ENCODE data around the gene CTSD. TPM values are rescaled to one million over a fixed set of nuclear protein-coding genes. Genes with fewer than 3 reads are reported as not detected.

Gene CTSD
- total and polyA plus RNA-seq, 2 of the 8 experiments (the other 6 are each of a cell fraction or from before 2014, with no cell fraction given) = 169 to 173 TPM

DNA sequence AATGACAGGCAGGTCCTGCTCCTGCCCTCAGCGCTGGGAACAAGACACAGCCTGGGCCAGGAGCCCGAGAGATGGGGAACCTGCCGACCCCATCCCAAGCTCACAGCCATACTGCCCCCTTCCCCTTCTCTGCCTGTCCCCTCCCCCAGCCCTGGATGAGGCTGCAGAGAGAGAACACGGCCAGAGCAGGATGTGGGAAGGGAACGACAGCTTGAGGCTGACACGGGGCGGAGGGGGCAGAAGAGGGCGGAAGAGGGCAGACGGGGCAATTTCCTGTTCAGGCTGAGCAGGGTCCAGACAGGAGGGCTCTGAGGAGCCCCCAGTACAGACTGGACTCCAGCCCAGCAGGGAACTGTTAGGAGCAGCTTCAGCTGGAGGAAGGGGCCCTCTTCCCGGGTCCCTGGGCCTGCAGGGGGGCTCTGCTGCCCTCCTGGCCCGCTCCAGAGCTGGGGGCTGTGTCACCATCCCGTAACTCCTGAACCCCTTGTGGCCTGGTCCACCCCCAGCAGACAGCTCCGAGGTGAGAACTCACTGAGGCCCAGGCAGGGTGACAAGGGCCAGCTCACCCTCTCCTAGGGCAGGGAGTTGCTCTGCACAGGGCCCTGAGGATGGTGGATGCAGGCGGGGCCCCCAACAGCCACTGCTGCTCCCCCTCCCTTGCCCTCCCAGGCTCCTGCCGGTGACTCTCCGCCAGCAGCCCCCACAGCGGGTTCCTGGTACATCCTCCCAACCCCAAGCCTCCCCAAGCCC is 5.7 kb downstream of the CTSD start:
- Histone ChIP-seq H3K56ac (replicated peaks; ENCODE audit: insufficient read length, low read depth, low read length) (no peak overlapping the region), H2BK12ac (ENCODE audit: low read depth, low read length) (no peak overlapping the region), H3K27me3 (replicated peaks in 1 of 4; ENCODE audit: control insufficient read depth in 3 of 4, extremely low read depth in 1 of 4, insufficient read depth in 3 of 4, low read length in 3 of 4) (no peaks in the 10 kb centered on the region), H2AK5ac (ENCODE audit: low read depth, low read length) (no peak overlapping the region), H3K9me3 (ENCODE audit: insufficient read depth in 2 of 2, low read depth in 1 of 2, low read length in 1 of 2) (no peaks in the 10 kb centered on the region), H2BK5ac (ENCODE audit: low read depth, low read length) (no peak overlapping the region), H4K91ac (replicated peaks; ENCODE audit: insufficient read length, low read length) (no peak overlapping the region), H4K20me1 (replicated peaks in 1 of 2; ENCODE audit: control insufficient read depth in 1 of 2, insufficient read depth in 2 of 2, low read length in 2 of 2) (peaks cover 4 to 14% of the 10 kb centered on the region in 2 experiments), H3K23ac (ENCODE audit: insufficient read length) (no peak overlapping the region), H2AFZ (ENCODE audit: low read length) (no peak overlapping the region), H3K79me1 (ENCODE audit: low read depth, low read length) (0 out of 2 replicates have a peak, but pooled peaks cover 2% of the 10 kb centered on the region), H2BK120ac (replicated peaks; ENCODE audit: low read depth, low read length) (no peak overlapping the region), H3K18ac (ENCODE audit: extremely low read depth, low read length) (no peak overlapping the region), H4K5ac (ENCODE audit: insufficient read length, low read depth, low read length) (no peak overlapping the region), H3K4ac (replicated peaks; ENCODE audit: insufficient read length, low read depth, low read length) (no peak overlapping the region), H3K23me2 (ENCODE audit: low read depth, low read length) (no peaks in the 10 kb centered on the region; the same call in 1 of the 2 replicates), H2BK20ac (ENCODE audit: low read length) (no peak overlapping the region), H3K4me1 (replicated peaks in 1 of 4; ENCODE audit: control insufficient read depth in 3 of 4, insufficient read depth in 4 of 4, low read length in 3 of 4) (peaks cover 0 to 8% (median 3%) of the 10 kb centered on the region in 4 experiments; a peak in 5 of 7 replicates), H3K27ac (ENCODE audit: low read depth, low read length) (no peak overlapping the region), H3K79me2 (ENCODE audit: control insufficient read depth in 1 of 2, insufficient read depth in 2 of 2, low read length in 2 of 2) (peaks cover 0 to 8% of the 10 kb centered on the region in 2 experiments; a peak in 2 of 4 replicates), H3K36me3 (ENCODE audit: control insufficient read depth in 2 of 4, insufficient read depth in 4 of 4, low read length in 3 of 4) (peaks cover 0 to 30% (median 6%) of the 10 kb centered on the region in 4 experiments; a peak in 5 of 8 replicates), H2BK15ac (ENCODE audit: low read length) (no peak overlapping the region), H3K4me3 (ENCODE audit: extremely low read depth in 1 of 4, insufficient read depth in 2 of 4, low read depth in 3 of 4, low read length in 4 of 4) (no peak overlapping the region), H3K14ac (ENCODE audit: insufficient read length) (no peak overlapping the region), H3K4me2 (ENCODE audit: insufficient read depth in 1 of 2, low read depth in 2 of 2, low read length in 2 of 2) (no peak overlapping the region), H4K8ac (ENCODE audit: extremely low read depth, insufficient read depth, low read length) (no peak overlapping the region), H3K9ac (replicated peaks in 1 of 4; ENCODE audit: extremely low read depth in 1 of 4, low read depth in 3 of 4, low read length in 3 of 4) (no peak overlapping the region)
- FAIRE-seq = no peak
- DNase-seq (ENCODE audit: low read depth in 1 of 2, low spot score in 2 of 2) = no peak
- 92% methylated on average over 10 of the region's 17 CpGs; no CpG with 5 or more reads in 1 of the 2 experiments for WGBS, 2 experiments (ENCODE audit: extremely low coverage in 1 of 2, insufficient coverage in 1 of 2, insufficient read length in 1 of 2, insufficient replicate concordance in 2 of 2, low coverage in 1 of 2, low lambda C conversion rate in 2 of 2, missing lambda C conversion rate in 1 of 2)
- CTCF ChIA-PET (ENCODE audit: partially characterized antibody) = interaction anchor here (0.6 to 1.6 kb wide), 8 partner anchors 8 to 118 kb away, joined by 3 to 6 read pairs (median 3); no protein-coding TSS in a partner anchor
- POLR2A ChIA-PET (ENCODE audit: partially characterized antibody) = interaction anchor here (1.2 to 2.5 kb wide), 3 partner anchors 8 to 13 kb away, joined by 3 to 8 read pairs (median 4); no protein-coding TSS in a partner anchor
- TF ChIP-seq EGR1 (IDR thresholded peaks at IDR 0.05; ENCODE audit: borderline replicate concordance, low read depth, low read length) (no peak), POLR2AphosphoS5 (IDR thresholded peaks at IDR 0.05; ENCODE audit: low read depth, low read length) (no peak), KDM4A (IDR thresholded peaks at IDR 0.05; ENCODE audit: low read depth, low read length, severe bottlenecking) (no peak), RAD21 (IDR thresholded peaks at IDR 0.05 in 1 of 2, conservative IDR thresholded peaks at IDR 0.05 in 1 of 2; ENCODE audit: low read depth in 2 of 2, low read length in 2 of 2) (no peak), SUZ12 (IDR thresholded peaks at IDR 0.05; ENCODE audit: low read length) (no peak), TCF12 (IDR thresholded peaks at IDR 0.05; ENCODE audit: low read depth, low read length) (no peak), POLR2A (IDR thresholded peaks at IDR 0.05; ENCODE audit: control extremely low read depth in 1 of 2, low read depth in 2 of 2, low read length in 2 of 2) (no peak), CBX5 (IDR thresholded peaks at IDR 0.05; ENCODE audit: low read depth, low read length) (no peak)
